CD8-positive, alpha-beta memory T cell (primary cell): ENCODE data around the gene CGRRF1. TPM values are rescaled to one million over a fixed set of nuclear protein-coding genes. Genes with fewer than 3 reads are reported as not detected.
A peak's percentile ranks its signal among the peaks of the same experiment; 100 is the strongest.

Experiments used
- CTCF ChIA-PET: fragments of 350-600 bp; sonication (Branson Sonifier 250); formaldehyde crosslinking; loops from one replicate; lab custom pipeline; 2021; ENCODE audit warnings: antibody characterized with exemption; lab: Charles Lee
- POLR2A ChIA-PET: fragments of 350-600 bp; sonication (Branson Sonifier 250); formaldehyde crosslinking; loops from one replicate; lab custom pipeline; 2021; ENCODE audit warnings: antibody characterized with exemption; lab: Charles Lee
- DNase-seq, 5 donors: peaks; one replicate each; pipeline versions ENCODE4 v3.0.0 to v3.0.0-alpha.2; 2020 to 2022; ENCODE audit warnings: mixed read lengths in 1 of 5
- H3K27ac ChIP-seq: one replicate; pipeline ENCODE4 v1.7.0; 2013; ENCODE audit warnings: low read depth, mild to moderate bottlenecking, low read length, moderate library complexity
- H3K27me3 ChIP-seq: 2 replicates; pipeline ENCODE4 v1.7.0; 2013; ENCODE audit warnings: low read length, mild to moderate bottlenecking; ENCODE audit not compliant: insufficient read depth, poor library complexity, severe bottlenecking
- H3K36me3 ChIP-seq: 2 replicates; pipeline ENCODE4 v1.7.0; 2013; ENCODE audit warnings: mild to moderate bottlenecking, low read length, moderate library complexity; ENCODE audit not compliant: insufficient read depth
- H3K4me1 ChIP-seq: 2 replicates; pipeline ENCODE4 v1.7.0; 2013; ENCODE audit warnings: mild to moderate bottlenecking, low read length, moderate library complexity; ENCODE audit not compliant: insufficient read depth
- H3K4me3 ChIP-seq: 2 replicates; pipeline ENCODE4 v1.7.0; 2013; ENCODE audit warnings: mild to moderate bottlenecking, low read length
- H3K9me3 ChIP-seq: 2 replicates; pipeline ENCODE4 v1.7.0; 2013; ENCODE audit warnings: mild to moderate bottlenecking, low read length
- H3K27ac Mint-ChIP-seq, 8 donors: one replicate each; pipeline ENCODE4 v1.8.0; 2020 to 2021; ENCODE audit warnings: mixed read lengths in 8 of 8, mild to moderate bottlenecking in 6 of 8, inconsistent platforms in 3 of 8, moderate library complexity in 3 of 8
- H3K27me3 Mint-ChIP-seq, 2 donors: one replicate each; pipeline ENCODE4 v1.8.0; 2020 to 2021; ENCODE audit warnings: mixed read lengths in 2 of 2, mild to moderate bottlenecking in 1 of 2, moderate library complexity in 1 of 2
- H3K36me3 Mint-ChIP-seq, 3 donors: one replicate each; pipeline ENCODE4 v1.8.0; 2020 to 2021; ENCODE audit warnings: mixed read lengths in 3 of 3, inconsistent platforms in 1 of 3, mild to moderate bottlenecking in 1 of 3
- H3K4me1 Mint-ChIP-seq, 3 donors: one replicate each; pipeline ENCODE4 v1.8.0; 2020 to 2021; ENCODE audit warnings: mixed read lengths in 3 of 3, inconsistent platforms in 1 of 3, mild to moderate bottlenecking in 1 of 3
- H3K4me3 Mint-ChIP-seq, 7 donors: one replicate each; pipeline ENCODE4 v1.8.0; 2020 to 2021; ENCODE audit warnings: mixed read lengths in 7 of 7, mild to moderate bottlenecking in 6 of 7, moderate library complexity in 4 of 7, inconsistent platforms in 2 of 7
- H3K9me3 Mint-ChIP-seq, 5 donors: one replicate each; pipeline ENCODE4 v1.8.0; 2020 to 2022; ENCODE audit warnings: mixed read lengths in 5 of 5, mild to moderate bottlenecking in 3 of 5, moderate library complexity in 2 of 5, inconsistent platforms in 1 of 5
- polyA plus RNA-seq: library from polyadenylated mRNA; unstranded; fragments of 300-500 nt; fragmentation: Illumina TruSeq; gene quantifications from one replicate; pipeline ENCODE4 v1.2.3, GENCODE V29; 2021
- total RNA-seq, 2 experiments: library from RNA; stranded (reverse); gene quantifications; one replicate each; pipeline ENCODE4 v1.2.3, GENCODE V29; 2021

The CGRRF1 gene
- total and polyA plus RNA-seq, 3 experiments from 2014 or later: 13.3 to 27.3 (median 15.3) TPM

GRCh38 chr14:54483846-54484245, 25.9 kb upstream of the CGRRF1 start:
- no peaks in the 10 kb centered on the region for H3K36me3 ChIP-seq
- Mint-ChIP-seq H3K4me1 (peaks cover 48 to 62% (median 55%) of the 10 kb centered on the region in 3 donors), H3K4me3 (peak overlapping the region in 1 of 7 donors; percentile 28), H3K27me3 (peaks cover 0 to under 1% of the 10 kb centered on the region in 2 donors), H3K36me3 (peaks cover 0 to 44% (median 8%) of the 10 kb centered on the region in 3 donors), H3K27ac (peak overlapping the region in 2 of 8 donors; percentile 0 to 3), H3K9me3 (peaks cover 0 to under 1% (median 0%) of the 10 kb centered on the region in 5 donors)
- ChIA-PET POLR2A (no interaction called here), CTCF (interaction anchor here (1.0 kb wide), 1 partner anchor 21 kb away, joined by 3 read pairs; no protein-coding TSS in a partner anchor)
- no peak overlapping the region for H3K4me3 ChIP-seq
- H3K27ac ChIP-seq: no peak overlapping the region
- H3K27me3 ChIP-seq: no peaks in the 10 kb centered on the region
- DNase-seq: no peak
- peaks cover 20% of the 10 kb centered on the region for H3K4me1 ChIP-seq
- no peaks in the 10 kb centered on the region for H3K9me3 ChIP-seq

GRCh38 chr14:54486685-54487084, 23.0 kb upstream of the CGRRF1 start:
- Mint-ChIP-seq H3K9me3 (peaks cover 0 to 5% (median 0%) of the 10 kb centered on the region in 5 donors), H3K4me3 (peak overlapping the region; percentile 28 to 94 (median 85)), H3K36me3 (peaks cover 0 to 30% (median 5%) of the 10 kb centered on the region in 3 donors), H3K27ac (peak overlapping the region; percentile 22 to 96 (median 82)), H3K4me1 (peaks cover 57 to 84% (median 68%) of the 10 kb centered on the region in 3 donors), H3K27me3 (peaks cover 0 to 7% of the 10 kb centered on the region in 2 donors)
- H3K27ac ChIP-seq: no peak overlapping the region
- H3K36me3 ChIP-seq: no peaks in the 10 kb centered on the region
- POLR2A ChIA-PET: no interaction called here
- H3K4me3 ChIP-seq: no peak overlapping the region
- no peaks in the 10 kb centered on the region for H3K27me3 ChIP-seq
- H3K9me3 ChIP-seq: no peaks in the 10 kb centered on the region
- H3K4me1 ChIP-seq: peaks cover 32% of the 10 kb centered on the region
- CTCF ChIA-PET: interaction anchor here (2.2 to 4.3 kb wide), 2 partner anchors 22 to 78 kb away, joined by 8 to 44 read pairs; partner anchors contain the start of gene CGRRF1
- DNase-seq: no peak

- POLR2A ChIA-PET: interaction anchor here (0.6 to 1.4 kb wide), 4 partner anchors 19 to 81 kb away, joined by 3 to 11 read pairs (median 6); partner anchors contain the start of genes CGRRF1 and SAMD4A
- H3K4me1 ChIP-seq: peaks cover 32% of the 10 kb centered on the region
These were observed 21.9 kb upstream of the CGRRF1 start for GRCh38 chr14:54487771-54488170.

GRCh38 chr14:54488318-54488645, 21.4 kb upstream of the CGRRF1 start:
- Histone ChIP-seq H3K36me3 (no peaks in the 10 kb centered on the region), H3K4me1 (peaks cover 32% of the 10 kb centered on the region), H3K4me3 (peak overlapping the region; percentile 69), H3K27ac (peak overlapping the region; percentile 78), H3K9me3 (no peaks in the 10 kb centered on the region), H3K27me3 (no peaks in the 10 kb centered on the region)
- Mint-ChIP-seq H3K4me3 (peak overlapping the region; percentile 84 to 95 (median 88)), H3K4me1 (peaks cover 48 to 77% (median 63%) of the 10 kb centered on the region in 3 donors), H3K9me3 (peaks cover 0 to 5% (median 0%) of the 10 kb centered on the region in 5 donors), H3K27ac (peak overlapping the region; percentile 64 to 96 (median 90)), H3K36me3 (peaks cover 0 to 18% (median 0%) of the 10 kb centered on the region in 3 donors), H3K27me3 (peaks cover 0 to 7% of the 10 kb centered on the region in 2 donors)
- ChIA-PET CTCF (interaction anchor here (1.0 to 4.3 kb wide), 9 partner anchors 9 to 90 kb away, joined by 3 to 44 read pairs (median 5); partner anchors contain the start of genes CGRRF1 and SAMD4A), POLR2A (interaction anchor here (0.5 to 1.4 kb wide), 6 partner anchors 8 to 393 kb away, joined by 3 to 11 read pairs (median 3); partner anchors contain the start of genes CGRRF1 and SAMD4A)
- no peak for DNase-seq

More at GRCh38 chr14:54487771-54488170, 21.9 kb upstream of the CGRRF1 start:
- H3K36me3 Mint-ChIP-seq: peaks cover 0 to 23% (median 3%) of the 10 kb centered on the region in 3 donors
- CTCF ChIA-PET: interaction anchor here (1.0 to 4.3 kb wide), 8 partner anchors 8 to 90 kb away, joined by 3 to 44 read pairs (median 5); partner anchors contain the start of genes CGRRF1 and SAMD4A
- Histone ChIP-seq H3K27me3 (no peaks in the 10 kb centered on the region), H3K4me3 (peak overlapping the region; percentile 69), H3K36me3 (no peaks in the 10 kb centered on the region), H3K27ac (peak overlapping the region; percentile 78), H3K9me3 (no peaks in the 10 kb centered on the region)
- peak overlapping the region; percentile 84 to 95 (median 88) for H3K4me3 Mint-ChIP-seq
- peak overlapping the region; percentile 64 to 96 (median 90) for H3K27ac Mint-ChIP-seq
- H3K27me3 Mint-ChIP-seq: peaks cover 0 to 7% of the 10 kb centered on the region in 2 donors
- H3K4me1 Mint-ChIP-seq: peaks cover 51 to 80% (median 67%) of the 10 kb centered on the region in 3 donors
- no peak for DNase-seq
- peaks cover 0 to 5% (median 0%) of the 10 kb centered on the region in 5 donors for H3K9me3 Mint-ChIP-seq

- Mint-ChIP-seq H3K27ac (peak within 1 kb of the TSS; percentile 85 to 98 (median 92)), H3K36me3 (peaks cover 0 to 13% (median 0%) of the 10 kb centered on the region in 3 donors), H3K4me1 (peaks cover 46 to 72% (median 59%) of the 10 kb centered on the region in 3 donors), H3K27me3 (peaks cover 0 to 7% of the 10 kb centered on the region in 2 donors), H3K9me3 (peaks cover 0 to 5% (median 0%) of the 10 kb centered on the region in 5 donors), H3K4me3 (peak within 1 kb of the TSS; percentile 87 to 97 (median 92))
- Histone ChIP-seq H3K27ac (peak within 1 kb of the TSS; percentile 78), H3K4me3 (peak within 1 kb of the TSS; percentile 69), H3K9me3 (no peaks in the 10 kb centered on the region), H3K36me3 (no peaks in the 10 kb centered on the region), H3K4me1 (peaks cover 32% of the 10 kb centered on the region), H3K27me3 (no peaks in the 10 kb centered on the region)
- CTCF ChIA-PET: interaction anchor here (0.8 to 4.3 kb wide), 10 partner anchors 9 to 284 kb away, joined by 3 to 44 read pairs (median 5); partner anchors contain the start of genes CGRRF1 and SAMD4A
- DNase-seq: peak; percentile 83 to 92 (median 84)
- POLR2A ChIA-PET: interaction anchor here (0.5 to 1.4 kb wide), 6 partner anchors 8 to 393 kb away, joined by 3 to 11 read pairs (median 3); partner anchors contain the start of genes CGRRF1 and SAMD4A
These were observed 20.9 kb upstream of the CGRRF1 start, which contains the start of gene GMFB for GRCh38 chr14:54488646-54489317. TSS of gene GMFB (minus strand) at chr14:54488980. CDS start at chr14:54488927, 53 bp downstream.

- Mint-ChIP-seq H3K9me3 (peaks cover 0 to 5% (median 0%) of the 10 kb centered on the region in 5 donors), H3K27ac (peak overlapping the region; percentile 85 to 98 (median 92)), H3K36me3 (peaks cover 0 to 11% (median 0%) of the 10 kb centered on the region in 3 donors), H3K4me1 (peaks cover 42 to 66% (median 53%) of the 10 kb centered on the region in 3 donors), H3K4me3 (peak overlapping the region; percentile 87 to 97 (median 88)), H3K27me3 (peaks cover 0 to 7% of the 10 kb centered on the region in 2 donors)
- no peaks in the 10 kb centered on the region for H3K27me3 ChIP-seq
- POLR2A ChIA-PET: no interaction called here
- no peaks in the 10 kb centered on the region for H3K36me3 ChIP-seq
- peaks cover 32% of the 10 kb centered on the region for H3K4me1 ChIP-seq
- peak overlapping the region; percentile 69 for H3K4me3 ChIP-seq
- DNase-seq: no peak
- CTCF ChIA-PET: interaction anchor here (0.8 to 4.3 kb wide), 4 partner anchors 16 to 284 kb away, joined by 3 to 44 read pairs (median 5); partner anchors contain the start of gene CGRRF1
- peak overlapping the region; percentile 78 for H3K27ac ChIP-seq
- H3K9me3 ChIP-seq: no peaks in the 10 kb centered on the region
These were observed 20.4 kb upstream of the CGRRF1 start for GRCh38 chr14:54489318-54489683.

- ChIA-PET CTCF (interaction anchor here (1.8 to 4.3 kb wide), 2 partner anchors 15 to 18 kb away, joined by 5 to 44 read pairs; partner anchors contain the start of gene CGRRF1), POLR2A (no interaction called here)
- peak overlapping the region; percentile 85 to 98 (median 92) for H3K27ac Mint-ChIP-seq
- peaks cover 36 to 61% (median 48%) of the 10 kb centered on the region in 3 donors for H3K4me1 Mint-ChIP-seq
- H3K4me3 Mint-ChIP-seq: peak overlapping the region; percentile 87 to 97 (median 88)
- Histone ChIP-seq H3K4me3 (peak overlapping the region; percentile 69), H3K27me3 (no peaks in the 10 kb centered on the region), H3K27ac (peak overlapping the region; percentile 78), H3K9me3 (no peaks in the 10 kb centered on the region), H3K36me3 (no peaks in the 10 kb centered on the region), H3K4me1 (peaks cover 32% of the 10 kb centered on the region)
- no peak for DNase-seq
- H3K36me3 Mint-ChIP-seq: peaks cover 0 to 11% (median 0%) of the 10 kb centered on the region in 3 donors
- peaks cover 0 to 5% (median 0%) of the 10 kb centered on the region in 5 donors for H3K9me3 Mint-ChIP-seq
- H3K27me3 Mint-ChIP-seq: peaks cover 0 to 7% of the 10 kb centered on the region in 2 donors
These were observed 19.8 kb upstream of the CGRRF1 start for GRCh38 chr14:54489731-54490444.
